HepG2 (cell line): Measurements from ENCODE around the gene OTUB2. TPM values are rescaled to one million over a fixed set of nuclear protein-coding genes. Genes with fewer than 3 reads are reported as not detected.

Source experiments
- ATAC-seq: fragments of 200-7000 bp; cut with Tn5 transposase; 3 replicates; pipeline ENCODE4 v1.9.1; 2020; ENCODE audit warnings: mild to moderate bottlenecking, moderate library complexity
- BruUV-seq: library from RNA; stranded (reverse); fragments of 400-500 nt; replicated peaks from 2 replicates; lab custom pipeline; 2021; lab: Mats Ljungman, UMichigan
- CTCF ChIA-PET: fragments of 300-600 bp; formaldehyde crosslinking; extraction: SDS; loops from one replicate; lab custom pipeline; 2021; ENCODE audit warnings: low total read pairs, inconsistent platforms, low intra/inter-chr PET ratio; lab: Yijun Ruan, JAX
- POLR2A ChIA-PET: fragments of 350-600 bp; sonication (Branson Sonifier 250); formaldehyde crosslinking; loops from one replicate; lab custom pipeline; 2020; ENCODE audit warnings: antibody characterized with exemption, inconsistent platforms; lab: Yijun Ruan, JAX
- DNase-seq: peaks from one replicate; pipeline ENCODE4 v3.0.0-alpha.2; 2015; ENCODE audit warnings: low spot score
- FAIRE-seq: peaks from 3 replicates; lab custom pipeline; 2011; peaks lifted over from hg19 to GRCh38; lab: Jason Lieb, UNC
- H2AFZ ChIP-seq: one replicate; pipeline ENCODE4 v1.6.1; 2011; ENCODE audit warnings: low read length, inconsistent platforms
- H3K27ac ChIP-seq: fragments of 300-600 bp; 3 replicates; pipeline ENCODE4 v1.8.0; 2011; ENCODE audit warnings: mixed run types, mild to moderate bottlenecking, mixed read lengths, low read length, inconsistent platforms; ENCODE audit not compliant: insufficient read depth; ENCODE audit errors: extremely low read length
- H3K27me3 ChIP-seq, 2 experiments: fragments of 200-600 bp in 1 of 2; 2 replicates in 1 of 2; 3 replicates in 1 of 2; pipeline versions ENCODE4 v1.6.0 to v1.8.0; 2011; ENCODE audit warnings: low read length in 2 of 2, mild to moderate bottlenecking in 2 of 2, moderate library complexity in 2 of 2, inconsistent platforms in 1 of 2; ENCODE audit not compliant: insufficient read depth in 2 of 2, control insufficient read depth in 1 of 2
- H3K36me3 ChIP-seq, 2 experiments: fragments of 200-600 bp in 1 of 2; replicated peaks in 1 of 2; 2 replicates in 1 of 2; 3 replicates in 1 of 2; pipeline versions ENCODE4 v1.5.1 to v1.8.0; 2011; ENCODE audit warnings: low read length in 2 of 2, inconsistent platforms in 1 of 2; ENCODE audit not compliant: insufficient read depth in 2 of 2, control insufficient read depth in 1 of 2
- H3K4me1 ChIP-seq: 2 replicates; pipeline ENCODE4 v1.5.1; 2012; ENCODE audit warnings: low read length, inconsistent platforms; ENCODE audit not compliant: insufficient read depth
- H3K4me2 ChIP-seq: 2 replicates; pipeline ENCODE4 v1.6.0; 2011; ENCODE audit warnings: low read depth, low read length, inconsistent platforms
- H3K4me3 ChIP-seq, 3 experiments: fragments of 200-600 bp in 1 of 3; sonication (generic), shearing (Covaris generic) in 1 of 3; replicated peaks in 1 of 3; 2 replicates each; pipeline ENCODE4 v1.5.1; 2011 to 2016; ENCODE audit warnings: low read length in 3 of 3, inconsistent platforms in 2 of 3, low read depth in 2 of 3, mild to moderate bottlenecking in 2 of 3, control low read depth in 1 of 3, mixed read lengths in 1 of 3; ENCODE audit not compliant: insufficient read depth in 1 of 3
- H3K79me2 ChIP-seq: one replicate; pipeline ENCODE4 v1.6.1; 2011; ENCODE audit warnings: low read length, inconsistent platforms; ENCODE audit not compliant: insufficient read depth
- H3K9ac ChIP-seq: 2 replicates; pipeline ENCODE4 v1.6.0; 2011; ENCODE audit warnings: mild to moderate bottlenecking, low read depth, low read length, inconsistent platforms; ENCODE audit not compliant: insufficient read depth
- H3K9me3 ChIP-seq: 2 replicates; pipeline ENCODE4 v1.5.1; 2012; ENCODE audit warnings: mild to moderate bottlenecking, low read length
- H4K20me1 ChIP-seq: 2 replicates; pipeline ENCODE4 v1.6.0; 2011; ENCODE audit warnings: inconsistent platforms, mild to moderate bottlenecking, low read length, moderate library complexity; ENCODE audit not compliant: insufficient read depth
- HNRNPK ChIP-seq: fragments of 200-400 bp; formaldehyde crosslinking; IDR thresholded peaks from 2 replicates; pipeline ENCODE4 v1.6.1; 2018; ENCODE audit warnings: low read length, low read depth, moderate library complexity, mild to moderate bottlenecking; ENCODE audit not compliant: poor library complexity, severe bottlenecking
- PCBP1 ChIP-seq: fragments of 200-400 bp; formaldehyde crosslinking; IDR thresholded peaks from 2 replicates; pipeline ENCODE4 v1.6.1; 2017; ENCODE audit warnings: mild to moderate bottlenecking, low read depth, low read length, borderline replicate concordance
- ZNF816 ChIP-seq: sonication (generic); formaldehyde crosslinking; IDR thresholded peaks from 2 replicates; pipeline ENCODE4 v1.8.0; 2022; ENCODE audit warnings: missing genetic modification reagents, mild to moderate bottlenecking, borderline replicate concordance
- WGBS: methylation state at CpG from one replicate; pipeline ENCODE4 v1.1.6; 2017; ENCODE audit warnings: low lambda C conversion rate; 5-methylcytosine and 5-hydroxymethylcytosine counted together
- in situ Hi-C: cut with HindIII; loops from 2 replicates; pipeline ENCODE4 v1.10.0; 2017; ENCODE audit warnings: low pct_unique_long_range_greater_than_20kb; ENCODE audit not compliant: extremely low pct_ligation_motif_present
- intact Hi-C: fragments of 100-400 bp; cut with micrococcal nuclease; formaldehyde crosslinking; loops from one replicate; pipeline ENCODE4 v1.10.0; 2022; ENCODE audit not compliant: unreplicated experiment
- polyA plus RNA-seq, 8 experiments: library from polyadenylated mRNA; depleted of rRNA in 3 of 8; stranded (reverse) in 7 of 8; unstranded in 1 of 8; fragments of >200 nt; fragmentation: Illumina TruSeq in 4 of 8; extraction: Trizol in 4 of 8; gene quantifications; 2 replicates each; pipeline versions ENCODE4 v1.2.1 to v1.2.3, GENCODE V29; 2011 to 2016; ENCODE audit warnings: low read depth in 4 of 8, missing spikeins in 1 of 8, mixed read lengths in 1 of 8; ENCODE audit not compliant: insufficient read depth in 1 of 8
- total RNA-seq, 5 experiments: library from RNA; depleted of rRNA; stranded (reverse); fragments of >200 nt; fragmentation: Illumina TruSeq; extraction: Trizol; gene quantifications; 2 replicates each; pipeline ENCODE4 v1.2.3, GENCODE V29; 2016; ENCODE audit warnings: low read depth in 1 of 5
- TF ChIP-seq, protein P1 (sequence below): sonication (generic); formaldehyde crosslinking; IDR thresholded peaks from 2 replicates; pipeline ENCODE4 v1.4.0; 2020; ENCODE audit warnings: missing genetic modification reagents

Gene OTUB2
- total and polyA plus RNA-seq, 2 of the 13 experiments (the other 11 are each of a cell fraction or from before 2014, with no cell fraction given) = 2.2 to 2.4 TPM

DNA sequence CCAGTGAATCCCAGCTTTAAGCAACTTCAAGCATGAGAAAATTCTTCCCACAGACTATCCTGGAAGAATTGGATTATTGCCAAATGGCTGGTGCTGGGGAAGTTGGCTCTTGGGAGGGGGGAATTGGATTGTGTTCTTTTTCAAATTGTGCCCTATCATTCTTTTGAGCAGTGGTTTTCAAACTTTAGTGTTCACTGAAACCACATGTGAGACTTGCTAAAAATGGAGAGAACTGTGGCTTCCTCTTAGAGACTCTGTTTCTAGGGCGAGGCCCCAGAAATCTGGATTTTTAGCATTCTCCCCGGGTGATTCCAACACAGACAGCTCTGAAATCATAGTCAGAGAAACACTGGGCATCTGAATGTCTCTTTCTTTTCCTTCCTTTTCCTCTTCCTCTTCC lies 14.3 kb upstream of the OTUB2 start:
- peaks cover 3 to 12% of the 10 kb centered on the region in 2 experiments; a peak in 3 of 5 replicates for H3K27me3 ChIP-seq
- no peaks in the 10 kb centered on the region for H3K79me2 ChIP-seq
- H4K20me1 ChIP-seq = no peaks in the 10 kb centered on the region
- no peak for ATAC-seq
- DNase-seq = no peak
- FAIRE-seq = no peak
- intact Hi-C loops = no loop called here
- ChIA-PET POLR2A (interaction anchor here (1.5 kb wide), 1 partner anchor 10 kb away, joined by 9 read pairs; no protein-coding TSS in a partner anchor), CTCF (no interaction called here)
- TF ChIP-seq ZNF816 = no peak
- TF ChIP-seq, protein P1, sequence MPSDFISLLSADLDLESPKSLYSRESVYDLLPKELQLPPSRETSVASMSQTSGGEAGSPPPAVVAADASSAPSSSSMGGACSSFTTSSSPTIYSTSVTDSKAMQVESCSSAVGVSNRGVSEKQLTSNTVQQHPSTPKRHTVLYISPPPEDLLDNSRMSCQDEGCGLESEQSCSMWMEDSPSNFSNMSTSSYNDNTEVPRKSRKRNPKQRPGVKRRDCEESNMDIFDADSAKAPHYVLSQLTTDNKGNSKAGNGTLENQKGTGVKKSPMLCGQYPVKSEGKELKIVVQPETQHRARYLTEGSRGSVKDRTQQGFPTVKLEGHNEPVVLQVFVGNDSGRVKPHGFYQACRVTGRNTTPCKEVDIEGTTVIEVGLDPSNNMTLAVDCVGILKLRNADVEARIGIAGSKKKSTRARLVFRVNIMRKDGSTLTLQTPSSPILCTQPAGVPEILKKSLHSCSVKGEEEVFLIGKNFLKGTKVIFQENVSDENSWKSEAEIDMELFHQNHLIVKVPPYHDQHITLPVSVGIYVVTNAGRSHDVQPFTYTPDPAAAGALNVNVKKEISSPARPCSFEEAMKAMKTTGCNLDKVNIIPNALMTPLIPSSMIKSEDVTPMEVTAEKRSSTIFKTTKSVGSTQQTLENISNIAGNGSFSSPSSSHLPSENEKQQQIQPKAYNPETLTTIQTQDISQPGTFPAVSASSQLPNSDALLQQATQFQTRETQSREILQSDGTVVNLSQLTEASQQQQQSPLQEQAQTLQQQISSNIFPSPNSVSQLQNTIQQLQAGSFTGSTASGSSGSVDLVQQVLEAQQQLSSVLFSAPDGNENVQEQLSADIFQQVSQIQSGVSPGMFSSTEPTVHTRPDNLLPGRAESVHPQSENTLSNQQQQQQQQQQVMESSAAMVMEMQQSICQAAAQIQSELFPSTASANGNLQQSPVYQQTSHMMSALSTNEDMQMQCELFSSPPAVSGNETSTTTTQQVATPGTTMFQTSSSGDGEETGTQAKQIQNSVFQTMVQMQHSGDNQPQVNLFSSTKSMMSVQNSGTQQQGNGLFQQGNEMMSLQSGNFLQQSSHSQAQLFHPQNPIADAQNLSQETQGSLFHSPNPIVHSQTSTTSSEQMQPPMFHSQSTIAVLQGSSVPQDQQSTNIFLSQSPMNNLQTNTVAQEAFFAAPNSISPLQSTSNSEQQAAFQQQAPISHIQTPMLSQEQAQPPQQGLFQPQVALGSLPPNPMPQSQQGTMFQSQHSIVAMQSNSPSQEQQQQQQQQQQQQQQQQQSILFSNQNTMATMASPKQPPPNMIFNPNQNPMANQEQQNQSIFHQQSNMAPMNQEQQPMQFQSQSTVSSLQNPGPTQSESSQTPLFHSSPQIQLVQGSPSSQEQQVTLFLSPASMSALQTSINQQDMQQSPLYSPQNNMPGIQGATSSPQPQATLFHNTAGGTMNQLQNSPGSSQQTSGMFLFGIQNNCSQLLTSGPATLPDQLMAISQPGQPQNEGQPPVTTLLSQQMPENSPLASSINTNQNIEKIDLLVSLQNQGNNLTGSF = no peak
- TF ChIP-seq HNRNPK = peak; percentile 95
- 0 out of 2 replicates have a peak, but pooled peaks have one; percentile 52 for TF ChIP-seq PCBP1
- H2AFZ ChIP-seq = no peak overlapping the region
- no TSS peak for BruUV-seq
- H3K4me3 ChIP-seq = no peak overlapping the region
- H3K4me1 ChIP-seq = peaks cover 26% of the 10 kb centered on the region
- no peak overlapping the region for H3K4me2 ChIP-seq
- H3K9ac ChIP-seq = no peak overlapping the region
- in situ Hi-C loops = no loop called here
- no peak overlapping the region for H3K27ac ChIP-seq
- no peaks in the 10 kb centered on the region for H3K9me3 ChIP-seq
- H3K36me3 ChIP-seq = no peaks in the 10 kb centered on the region
- whole genome bisulfite sequencing = 31% methylated on average over 2 of the region's 2 CpGs
